CD4-positive, alpha-beta memory T cell (primary cell): Measurements from ENCODE around the gene CTSD. TPM values are rescaled to one million over a fixed set of nuclear protein-coding genes. Genes with fewer than 3 reads are reported as not detected.

ENCODE experiments used
- CTCF ChIA-PET: fragments of 350-600 bp; sonication (Branson Sonifier 250); formaldehyde crosslinking; loops from one replicate; lab custom pipeline; 2021; ENCODE audit warnings: inconsistent platforms; ENCODE audit not compliant: partially characterized antibody; lab: Charles Lee
- POLR2A ChIA-PET: fragments of 350-600 bp; sonication (Branson Sonifier 250); formaldehyde crosslinking; loops from one replicate; lab custom pipeline; 2021; ENCODE audit not compliant: partially characterized antibody; lab: Charles Lee
- DNase-seq, 5 donors: peaks; one replicate each; pipeline versions ENCODE4 v3.0.0 to v3.0.0-alpha.2; 2020 to 2022; ENCODE audit warnings: mixed read lengths in 1 of 5
- H3K27ac ChIP-seq: one replicate; pipeline ENCODE4 v1.7.0; 2013; ENCODE audit warnings: low read depth, low read length
- H3K27me3 ChIP-seq: 2 replicates; pipeline ENCODE4 v1.7.0; 2013; ENCODE audit warnings: mild to moderate bottlenecking, low read length, moderate library complexity; ENCODE audit not compliant: insufficient read depth
- H3K36me3 ChIP-seq: 2 replicates; pipeline ENCODE4 v1.7.0; 2013; ENCODE audit warnings: mild to moderate bottlenecking, low read length, moderate library complexity; ENCODE audit not compliant: insufficient read depth
- H3K4me1 ChIP-seq: 2 replicates; pipeline ENCODE4 v1.7.0; 2013; ENCODE audit warnings: mild to moderate bottlenecking, low read length, moderate library complexity; ENCODE audit not compliant: insufficient read depth
- H3K4me3 ChIP-seq, 2 donors: one replicate each; pipeline ENCODE4 v1.7.0; 2013; ENCODE audit warnings: low read length in 2 of 2, mild to moderate bottlenecking in 1 of 2
- H3K9me3 ChIP-seq, 2 donors: one replicate each; pipeline ENCODE4 v1.7.0; 2013; ENCODE audit warnings: low read length in 2 of 2, control low read depth in 1 of 2; ENCODE audit not compliant: control insufficient read depth in 1 of 2
- H3K27ac Mint-ChIP-seq, 7 donors: one replicate each; pipeline ENCODE4 v1.8.0; 2020 to 2021; ENCODE audit warnings: mixed read lengths in 7 of 7, mild to moderate bottlenecking in 6 of 7, inconsistent platforms in 3 of 7, moderate library complexity in 3 of 7
- H3K27me3 Mint-ChIP-seq, 2 donors: one replicate each; pipeline ENCODE4 v1.8.0; 2020 to 2021; ENCODE audit warnings: mixed read lengths in 2 of 2
- H3K36me3 Mint-ChIP-seq, 2 donors: one replicate each; pipeline ENCODE4 v1.8.0; 2020 to 2021; ENCODE audit warnings: mixed read lengths in 2 of 2, inconsistent platforms in 1 of 2, mild to moderate bottlenecking in 1 of 2
- H3K4me1 Mint-ChIP-seq, 4 donors: one replicate each; pipeline ENCODE4 v1.8.0; 2020 to 2021; ENCODE audit warnings: mixed read lengths in 4 of 4, mild to moderate bottlenecking in 1 of 4
- H3K4me3 Mint-ChIP-seq, 8 donors: one replicate each; pipeline ENCODE4 v1.8.0; 2020 to 2021; ENCODE audit warnings: mixed read lengths in 8 of 8, mild to moderate bottlenecking in 7 of 8, moderate library complexity in 6 of 8, inconsistent platforms in 3 of 8
- H3K9me3 Mint-ChIP-seq, 8 donors: one replicate each; pipeline ENCODE4 v1.8.0; 2020 to 2021; ENCODE audit warnings: mixed read lengths in 8 of 8, mild to moderate bottlenecking in 5 of 8, inconsistent platforms in 3 of 8, moderate library complexity in 1 of 8
- intact Hi-C: fragments of 100-400 bp; cut with micrococcal nuclease; formaldehyde crosslinking; loops from one replicate; pipeline ENCODE4 v1.15.1; 2023
- polyA plus RNA-seq, 2 donors: library from polyadenylated mRNA; unstranded; fragments of 300-500 nt; fragmentation: Illumina TruSeq; gene quantifications; one replicate each; pipeline ENCODE4 v1.2.3, GENCODE V29; 2021
- total RNA-seq, 2 experiments: library from RNA; stranded (reverse); gene quantifications; one replicate each; pipeline ENCODE4 v1.2.3, GENCODE V29; 2021

CTSD gene
- total and polyA plus RNA-seq, 4 experiments from 2014 or later, result 122 to 214 (median 171) TPM

GRCh38 chr11:1728931-1729691, 34.6 kb downstream of the CTSD start:
- Histone ChIP-seq H3K36me3 (no peaks in the 10 kb centered on the region), H3K4me1 (peaks cover 14% of the 10 kb centered on the region), H3K27ac (no peak overlapping the region), H3K27me3 (peaks cover 24% of the 10 kb centered on the region), H3K4me3 (no peak overlapping the region), H3K9me3 (no peaks in the 10 kb centered on the region)
- H3K36me3 Mint-ChIP-seq, result no peaks in the 10 kb centered on the region
- ChIA-PET POLR2A (no interaction called here), CTCF (no interaction called here)
- no peaks in the 10 kb centered on the region for H3K9me3 Mint-ChIP-seq
- H3K4me1 Mint-ChIP-seq, result peaks cover 5 to 16% (median 10%) of the 10 kb centered on the region in 4 donors
- H3K4me3 Mint-ChIP-seq, result peak overlapping the region in 6 of 8 donors; percentile 2 to 63 (median 22)
- intact Hi-C loops, result no loop called here
- peak overlapping the region in 2 of 7 donors; percentile 2 to 4 for H3K27ac Mint-ChIP-seq
- H3K27me3 Mint-ChIP-seq, result peaks cover 35 to 58% of the 10 kb centered on the region in 2 donors
- no peak for DNase-seq

GRCh38 chr11:1728301-1728700, 35.4 kb downstream of the CTSD start:
- Mint-ChIP-seq H3K36me3 (no peaks in the 10 kb centered on the region), H3K4me1 (peaks cover 0 to 14% (median 5%) of the 10 kb centered on the region in 4 donors), H3K9me3 (no peaks in the 10 kb centered on the region), H3K27me3 (peaks cover 32 to 51% of the 10 kb centered on the region in 2 donors), H3K27ac (peak overlapping the region in 1 of 7 donors; percentile 4), H3K4me3 (no peak overlapping the region)
- H3K4me1 ChIP-seq, result peaks cover 9% of the 10 kb centered on the region
- no peak overlapping the region for H3K27ac ChIP-seq
- POLR2A ChIA-PET, result no interaction called here
- H3K9me3 ChIP-seq, result no peaks in the 10 kb centered on the region
- peaks cover 24% of the 10 kb centered on the region for H3K27me3 ChIP-seq
- CTCF ChIA-PET, result no interaction called here
- DNase-seq, result no peak
- H3K4me3 ChIP-seq, result no peak overlapping the region
- H3K36me3 ChIP-seq, result no peaks in the 10 kb centered on the region
- intact Hi-C loops, result no loop called here

GRCh38 chr11:1727861-1728260, 35.9 kb downstream of the CTSD start:
- no peaks in the 10 kb centered on the region for H3K9me3 Mint-ChIP-seq
- Histone ChIP-seq H3K4me1 (peaks cover 9% of the 10 kb centered on the region), H3K27ac (no peak overlapping the region), H3K4me3 (no peak overlapping the region), H3K9me3 (no peaks in the 10 kb centered on the region), H3K27me3 (peaks cover 24% of the 10 kb centered on the region), H3K36me3 (no peaks in the 10 kb centered on the region)
- ChIA-PET CTCF (no interaction called here), POLR2A (no interaction called here)
- intact Hi-C loops, result no loop called here
- peaks cover 0 to 14% (median 5%) of the 10 kb centered on the region in 4 donors for H3K4me1 Mint-ChIP-seq
- H3K4me3 Mint-ChIP-seq, result no peak overlapping the region
- no peak overlapping the region for H3K27ac Mint-ChIP-seq
- H3K27me3 Mint-ChIP-seq, result peaks cover 32 to 51% of the 10 kb centered on the region in 2 donors
- H3K36me3 Mint-ChIP-seq, result no peaks in the 10 kb centered on the region
- no peak for DNase-seq

- H3K27ac ChIP-seq, result no peak overlapping the region
- peaks cover 0 to 14% (median 5%) of the 10 kb centered on the region in 4 donors for H3K4me1 Mint-ChIP-seq
- H3K27me3 ChIP-seq, result peaks cover 24% of the 10 kb centered on the region
- H3K27ac Mint-ChIP-seq, result peak overlapping the region in 1 of 7 donors; percentile 9
- H3K4me3 ChIP-seq, result no peak overlapping the region
- POLR2A ChIA-PET, result no interaction called here
- intact Hi-C loops, result no loop called here
- DNase-seq, result no peak
- H3K4me3 Mint-ChIP-seq, result no peak overlapping the region
- H3K9me3 Mint-ChIP-seq, result no peaks in the 10 kb centered on the region
- peaks cover 30 to 50% of the 10 kb centered on the region in 2 donors for H3K27me3 Mint-ChIP-seq
- peaks cover 9% of the 10 kb centered on the region for H3K4me1 ChIP-seq
- H3K9me3 ChIP-seq, result no peaks in the 10 kb centered on the region
- H3K36me3 ChIP-seq, result no peaks in the 10 kb centered on the region
- no peaks in the 10 kb centered on the region for H3K36me3 Mint-ChIP-seq
- CTCF ChIA-PET, result interaction anchor here (0.6 kb wide), 1 partner anchor 105 kb away, joined by 3 read pairs; no protein-coding TSS in a partner anchor
Observed at GRCh38 chr11:1727096-1727690, 36.5 kb downstream of the CTSD start.

- no peaks in the 10 kb centered on the region for H3K4me1 Mint-ChIP-seq
- ChIA-PET POLR2A (no interaction called here), CTCF (interaction anchor here (1.4 kb wide), 1 partner anchor 27 kb away, joined by 3 read pairs; no protein-coding TSS in a partner anchor)
- peaks cover 0 to 1% (median 0%) of the 10 kb centered on the region in 8 donors for H3K9me3 Mint-ChIP-seq
- no peaks in the 10 kb centered on the region for H3K4me1 ChIP-seq
- intact Hi-C loops, result no loop called here
- no peak overlapping the region for H3K4me3 ChIP-seq
- H3K36me3 ChIP-seq, result no peaks in the 10 kb centered on the region
- no peaks in the 10 kb centered on the region for H3K36me3 Mint-ChIP-seq
- H3K27me3 Mint-ChIP-seq, result peaks cover 2 to 10% of the 10 kb centered on the region in 2 donors
- H3K27ac Mint-ChIP-seq, result no peak overlapping the region
- H3K4me3 Mint-ChIP-seq, result no peak overlapping the region
- no peaks in the 10 kb centered on the region for H3K9me3 ChIP-seq
- no peak for DNase-seq
- no peak overlapping the region for H3K27ac ChIP-seq
- peaks cover 2% of the 10 kb centered on the region for H3K27me3 ChIP-seq
Observed at GRCh38 chr11:1719781-1720180, 43.9 kb downstream of the CTSD start.

- peaks cover 0 to 1% (median 0%) of the 10 kb centered on the region in 8 donors for H3K9me3 Mint-ChIP-seq
- H3K27me3 Mint-ChIP-seq, result peaks cover 4 to 5% of the 10 kb centered on the region in 2 donors
- H3K27me3 ChIP-seq, result no peaks in the 10 kb centered on the region
- no peaks in the 10 kb centered on the region for H3K9me3 ChIP-seq
- no peak overlapping the region for H3K27ac Mint-ChIP-seq
- ChIA-PET POLR2A (no interaction called here), CTCF (interaction anchor here (1.4 kb wide), 1 partner anchor 26 kb away, joined by 3 read pairs; no protein-coding TSS in a partner anchor)
- H3K4me3 ChIP-seq, result no peak overlapping the region
- H3K36me3 Mint-ChIP-seq, result no peaks in the 10 kb centered on the region
- no peaks in the 10 kb centered on the region for H3K4me1 ChIP-seq
- H3K4me1 Mint-ChIP-seq, result no peaks in the 10 kb centered on the region
- no peak overlapping the region for H3K27ac ChIP-seq
- DNase-seq, result no peak
- H3K36me3 ChIP-seq, result no peaks in the 10 kb centered on the region
- H3K4me3 Mint-ChIP-seq, result no peak overlapping the region
- intact Hi-C loops, result no loop called here
Observed at GRCh38 chr11:1718326-1718725, 45.4 kb downstream of the CTSD start.

GRCh38 chr11:1717745-1718144, 46.0 kb downstream of the CTSD start:
- no peak overlapping the region for H3K27ac ChIP-seq
- Mint-ChIP-seq H3K4me3 (no peak overlapping the region), H3K4me1 (no peaks in the 10 kb centered on the region), H3K9me3 (peaks cover 0 to 1% (median 0%) of the 10 kb centered on the region in 8 donors), H3K36me3 (no peaks in the 10 kb centered on the region), H3K27ac (no peak overlapping the region), H3K27me3 (peaks cover 4 to 7% of the 10 kb centered on the region in 2 donors)
- no peak overlapping the region for H3K4me3 ChIP-seq
- no peaks in the 10 kb centered on the region for H3K9me3 ChIP-seq
- no peak for DNase-seq
- CTCF ChIA-PET, result no interaction called here
- POLR2A ChIA-PET, result interaction anchor here (0.8 kb wide), 1 partner anchor 46 kb away, joined by 3 read pairs; the partner anchor contains the start of gene CTSD
- no peaks in the 10 kb centered on the region for H3K27me3 ChIP-seq
- intact Hi-C loops, result no loop called here
- H3K4me1 ChIP-seq, result no peaks in the 10 kb centered on the region
- no peaks in the 10 kb centered on the region for H3K36me3 ChIP-seq
